GM20431 (cell line): ENCODE measurements around the gene NPPC.

Experiments
- in situ Hi-C: fragments of 300-500 bp; cut with MseI, MboI; formaldehyde crosslinking; loops from one replicate; pipeline ENCODE4 v1.15.0; 2020; ENCODE audit warnings: low sequenced_read_pairs; ENCODE audit not compliant: unreplicated experiment

Gene NPPC

GRCh38 chr2:231937057-231937456 lies 10.9 kb upstream of the NPPC start:
- in situ Hi-C loops, result loop anchor here (25.0 kb wide), 1 partner anchor 200 kb away; no protein-coding TSS in a partner anchor

- in situ Hi-C loops, result loop anchor here (25.0 kb wide), 1 partner anchor 201 kb away; no protein-coding TSS in a partner anchor
Observed at GRCh38 chr2:231936491-231936890, 10.3 kb upstream of the NPPC start.

- in situ Hi-C loops, result loop anchor here (25.0 kb wide), 1 partner anchor 201 kb away; no protein-coding TSS in a partner anchor
Observed at GRCh38 chr2:231935815-231936214, 9.6 kb upstream of the NPPC start.

GRCh38 chr2:231935207-231935524 lies 9.0 kb upstream of the NPPC start:
- in situ Hi-C loops, result loop anchor here (25.0 kb wide), 1 partner anchor 202 kb away; no protein-coding TSS in a partner anchor

- in situ Hi-C loops, result loop anchor here (25.0 kb wide), 1 partner anchor 203 kb away; no protein-coding TSS in a partner anchor
Observed at GRCh38 chr2:231934441-231935206, 8.4 kb upstream of the NPPC start.

- in situ Hi-C loops, result loop anchor here (25.0 kb wide), 1 partner anchor 203 kb away; no protein-coding TSS in a partner anchor
Observed at GRCh38 chr2:231933916-231934401, 7.8 kb upstream of the NPPC start.

- in situ Hi-C loops, result loop anchor here (25.0 kb wide), 1 partner anchor 204 kb away; no protein-coding TSS in a partner anchor
Observed at GRCh38 chr2:231932985-231933915, 7.1 kb upstream of the NPPC start.

- in situ Hi-C loops, result loop anchor here (25.0 kb wide), 1 partner anchor 205 kb away; no protein-coding TSS in a partner anchor
Observed at GRCh38 chr2:231932711-231932970, 6.4 kb upstream of the NPPC start.

- in situ Hi-C loops, result loop anchor here (25.0 kb wide), 1 partner anchor 206 kb away; no protein-coding TSS in a partner anchor
Observed at GRCh38 chr2:231931481-231931915, 5.3 kb upstream of the NPPC start.

- in situ Hi-C loops, result loop anchor here (25.0 kb wide), 1 partner anchor 207 kb away; no protein-coding TSS in a partner anchor
Observed at GRCh38 chr2:231930593-231931281, 4.5 kb upstream of the NPPC start.

GRCh38 chr2:231929961-231930592 lies 3.9 kb upstream of the NPPC start:
- in situ Hi-C loops, result loop anchor here (25.0 kb wide), 1 partner anchor 207 kb away; no protein-coding TSS in a partner anchor

- in situ Hi-C loops, result loop anchor here (25.0 kb wide), 1 partner anchor 208 kb away; no protein-coding TSS in a partner anchor
Observed at GRCh38 chr2:231928901-231929725, 2.9 kb upstream of the NPPC start.

GRCh38 chr2:231928481-231928880 lies 2.3 kb upstream of the NPPC start:
- in situ Hi-C loops, result loop anchor here (25.0 kb wide), 1 partner anchor 209 kb away; no protein-coding TSS in a partner anchor

GRCh38 chr2:231927566-231927890 lies 1.3 kb upstream of the NPPC start:
- in situ Hi-C loops, result loop anchor here (25.0 kb wide), 1 partner anchor 210 kb away; no protein-coding TSS in a partner anchor

- in situ Hi-C loops, result loop anchor here (25.0 kb wide), 1 partner anchor 210 kb away; no protein-coding TSS in a partner anchor
Observed at GRCh38 chr2:231926761-231927565, 767 bp upstream of the NPPC start.

- in situ Hi-C loops, result loop anchor here (25.0 kb wide), 1 partner anchor 212 kb away; no protein-coding TSS in a partner anchor
Observed at GRCh38 chr2:231925303-231926179, 655 bp downstream of the NPPC start.

- in situ Hi-C loops, result loop anchor here (25.0 kb wide), 1 partner anchor 212 kb away; no protein-coding TSS in a partner anchor
Observed at GRCh38 chr2:231924889-231925275, 1.3 kb downstream of the NPPC start.
